Inflammatory macrophage (primary cell): Measurements from ENCODE around the gene SNW1.
"Not testable (repeated sequence)": the region's sequence is repeated elsewhere in the genome, so short reads cannot be mapped to it uniquely, and the experiment has no call there.

Source experiments
- DNase-seq, 2 donors: peaks; one replicate each; pipeline ENCODE4 v3.0.0-alpha.2; 2020 to 2022

SNW1 gene

GRCh38 chr14:77747425-77747824 lies 13.5 kb downstream of the SNW1 start:
- DNase-seq = not testable (repeated sequence)

GRCh38 chr14:77746064-77746702 lies 14.8 kb downstream of the SNW1 start:
- DNase-seq = no peak

- no peak for DNase-seq
Observed at GRCh38 chr14:77741438-77741837, 19.5 kb downstream of the SNW1 start.

- DNase-seq = no peak
Observed at GRCh38 chr14:77738559-77739250, 22.3 kb downstream of the SNW1 start.

- DNase-seq = no peak
Observed at GRCh38 chr14:77730976-77731497, 29.9 kb downstream of the SNW1 start.

GRCh38 chr14:77722301-77722700 lies 38.7 kb downstream of the SNW1 start:
- no peak for DNase-seq

GRCh38 chr14:77721437-77721836 lies 39.5 kb downstream of the SNW1 start:
- DNase-seq = no peak

- no peak for DNase-seq
Observed at GRCh38 chr14:77717608-77718305, 43.2 kb downstream of the SNW1 start.

- peak; percentile 37 to 49 for DNase-seq
Observed at GRCh38 chr14:77714926-77715325, 46.0 kb downstream of the SNW1 start.

GRCh38 chr14:77710364-77710763 lies 50.6 kb downstream of the SNW1 start:
- DNase-seq = no peak

- DNase-seq = no peak
Observed at GRCh38 chr14:77709412-77709811, 51.5 kb downstream of the SNW1 start.

GRCh38 chr14:77708749-77709148 lies 52.2 kb downstream of the SNW1 start:
- no peak for DNase-seq

GRCh38 chr14:77707724-77708408 lies 53.1 kb downstream of the SNW1 start, which contains the start of the genes ALKBH1 and SLIRP:
Gene ALKBH1 (minus strand): TSS chr14:77708023. CDS start chr14:77708004, 19 bp downstream.
Gene SLIRP (plus strand): TSS chr14:77708103. CDS start chr14:77708112, 9 bp downstream.
- peak; percentile 91 to 92 for DNase-seq

GRCh38 chr14:77707355-77707723 lies 53.6 kb downstream of the SNW1 start:
- DNase-seq = peak; percentile 20 to 36

- no peak for DNase-seq
Observed at GRCh38 chr14:77691259-77691658, 69.7 kb downstream of the SNW1 start.

GRCh38 chr14:77682158-77682553 lies 78.8 kb downstream of the SNW1 start:
- no peak for DNase-seq

GRCh38 chr14:77681196-77682157 lies 79.5 kb downstream of the SNW1 start:
- DNase-seq = no peak

- no peak for DNase-seq
Observed at GRCh38 chr14:77674931-77675330, 86.0 kb downstream of the SNW1 start.

- DNase-seq = no peak
Observed at GRCh38 chr14:77673193-77673592, 87.8 kb downstream of the SNW1 start.
